ENCODE results near the gene ATE1. TPM values are rescaled to one million over a fixed set of nuclear protein-coding genes. Genes with fewer than 3 reads are reported as not detected.
"Not testable (repeated sequence)": the region's sequence is repeated elsewhere in the genome, so short reads cannot be mapped to it uniquely, and the experiment has no call there.

ATE1 gene
- 10 to 100 TPM; 34.4 to 42.1 (median 38.2) TPM for polyA plus RNA-seq (ENCODE audit: insufficient read length in 4 of 4)

- peak; percentile 81 to 87 (median 86) for DNase-seq (ENCODE audit: low read depth in 4 of 4, low spot score in 2 of 4)
These were observed at the start of gene ATE1 for GRCh38 chr10:121927841-121928527. ATE1 (minus strand) TSS chr10:121928031; CDS start chr10:121927949, 82 bp downstream.

- DNase-seq (ENCODE audit: low read depth in 4 of 4, low spot score in 2 of 4), result no peak
These were observed 48.8 kb upstream of the ATE1 start for GRCh38 chr10:121976607-121977006.

- no peak for DNase-seq (ENCODE audit: low read depth in 4 of 4, low spot score in 2 of 4)
These were observed 47.7 kb upstream of the ATE1 start for GRCh38 chr10:121975295-121976086.

GRCh38 chr10:121974535-121975294 lies 46.9 kb upstream of the ATE1 start, which contains the start of gene NSMCE4A:
NSMCE4A (minus strand) TSS chr10:121975217; CDS start chr10:121975165, 52 bp downstream.
- peak; percentile 59 to 69 (median 65) for DNase-seq (ENCODE audit: low read depth in 4 of 4, low spot score in 2 of 4)

- no peak for DNase-seq (ENCODE audit: low read depth in 4 of 4, low spot score in 2 of 4)
These were observed 46.2 kb upstream of the ATE1 start for GRCh38 chr10:121974019-121974534.

GRCh38 chr10:121969086-121969485 lies 41.3 kb upstream of the ATE1 start:
- DNase-seq (ENCODE audit: low read depth in 4 of 4, low spot score in 2 of 4), result not testable (repeated sequence)

GRCh38 chr10:121965996-121966395 lies 38.2 kb upstream of the ATE1 start:
- DNase-seq (ENCODE audit: low read depth in 4 of 4, low spot score in 2 of 4), result no peak

GRCh38 chr10:121961456-121961855 lies 33.6 kb upstream of the ATE1 start:
- no peak for DNase-seq (ENCODE audit: low read depth in 4 of 4, low spot score in 2 of 4)

- no peak for DNase-seq (ENCODE audit: low read depth in 4 of 4, low spot score in 2 of 4)
These were observed 31.8 kb upstream of the ATE1 start for GRCh38 chr10:121959671-121960070.

- DNase-seq (ENCODE audit: low read depth in 4 of 4, low spot score in 2 of 4), result no peak
These were observed 28.6 kb upstream of the ATE1 start for GRCh38 chr10:121956111-121957061.

GRCh38 chr10:121952226-121952625 lies 24.4 kb upstream of the ATE1 start:
- DNase-seq (ENCODE audit: low read depth in 4 of 4, low spot score in 2 of 4), result no peak

- DNase-seq (ENCODE audit: low read depth in 4 of 4, low spot score in 2 of 4), result no peak
These were observed 21.6 kb upstream of the ATE1 start for GRCh38 chr10:121949451-121949850.

- DNase-seq (ENCODE audit: low read depth in 4 of 4, low spot score in 2 of 4), result no peak
These were observed 21.2 kb upstream of the ATE1 start for GRCh38 chr10:121949049-121949448.

- DNase-seq (ENCODE audit: low read depth in 4 of 4, low spot score in 2 of 4), result no peak
These were observed 19.8 kb upstream of the ATE1 start for GRCh38 chr10:121947343-121948330.

- DNase-seq (ENCODE audit: low read depth in 4 of 4, low spot score in 2 of 4), result no peak
These were observed 15.1 kb upstream of the ATE1 start for GRCh38 chr10:121942749-121943416.

- no peak for DNase-seq (ENCODE audit: low read depth in 4 of 4, low spot score in 2 of 4)
These were observed 13.7 kb upstream of the ATE1 start for GRCh38 chr10:121941532-121941931.

GRCh38 chr10:121936295-121936694 lies 8.5 kb upstream of the ATE1 start:
- DNase-seq (ENCODE audit: low read depth in 4 of 4, low spot score in 2 of 4), result no peak

GRCh38 chr10:121935702-121936101 lies 7.9 kb upstream of the ATE1 start:
- no peak for DNase-seq (ENCODE audit: low read depth in 4 of 4, low spot score in 2 of 4)

All from left renal cortex interstitium (tissue), 4 donors.